HEK293T (cell line): ENCODE data around the gene TMEM184A.

Source experiments
- ARNT ChIP-seq: fragments of 450-650 bp; IDR thresholded peaks from 2 replicates; pipeline ENCODE4 v1.6.1; 2017; ENCODE audit warnings: mild to moderate bottlenecking
- BHLHE40 ChIP-seq: fragments of 450-650 bp; IDR thresholded peaks from 2 replicates; pipeline ENCODE4 v1.6.1; 2016; ENCODE audit warnings: mild to moderate bottlenecking, moderate library complexity, borderline replicate concordance
- ELF4 ChIP-seq: fragments of 450-650 bp; IDR thresholded peaks from 2 replicates; pipeline ENCODE4 v1.6.1; 2017; ENCODE audit warnings: antibody characterized with exemption
- FOXA1 ChIP-seq: fragments of 450-650 bp; IDR thresholded peaks from 2 replicates; pipeline ENCODE4 v1.6.1; 2016; ENCODE audit warnings: mild to moderate bottlenecking
- FOXK2 ChIP-seq: fragments of 450-650 bp; IDR thresholded peaks from 2 replicates; pipeline ENCODE4 v1.6.1; 2016; ENCODE audit warnings: mild to moderate bottlenecking
- FOXM1 ChIP-seq: fragments of 450-650 bp; IDR thresholded peaks from 2 replicates; pipeline ENCODE4 v1.6.1; 2017; ENCODE audit warnings: mild to moderate bottlenecking, borderline replicate concordance
- HDGF ChIP-seq: fragments of 450-650 bp; IDR thresholded peaks from 2 replicates; pipeline ENCODE4 v1.6.1; 2017; ENCODE audit warnings: antibody characterized with exemption, borderline replicate concordance
- L3MBTL2 ChIP-seq: fragments of 450-650 bp; conservative IDR thresholded peaks from 2 replicates; pipeline ENCODE4 v1.6.1; 2016; ENCODE audit warnings: mild to moderate bottlenecking
- LEF1 ChIP-seq: fragments of 450-650 bp; IDR thresholded peaks from 2 replicates; pipeline ENCODE4 v1.6.1; 2017; ENCODE audit warnings: mild to moderate bottlenecking, borderline replicate concordance
- PKNOX1 ChIP-seq: fragments of 450-650 bp; IDR thresholded peaks from 2 replicates; pipeline ENCODE4 v1.6.1; 2016
- SP1 ChIP-seq: fragments of 450-650 bp; IDR thresholded peaks from 2 replicates; pipeline ENCODE4 v1.6.1; 2017
- SUZ12 ChIP-seq: fragments of 450-650 bp; IDR thresholded peaks from 2 replicates; pipeline ENCODE4 v1.6.1; 2016; ENCODE audit warnings: mild to moderate bottlenecking
- ZNF384 ChIP-seq: fragments of 450-650 bp; IDR thresholded peaks from 2 replicates; pipeline ENCODE4 v1.6.1; 2016

- no peak for TF ChIP-seq ELF4
- TF ChIP-seq SUZ12: no peak
- TF ChIP-seq BHLHE40: no peak
- no peak for TF ChIP-seq SP1
- TF ChIP-seq HDGF: no peak
- TF ChIP-seq ARNT: no peak
- TF ChIP-seq FOXK2: no peak
- no peak for TF ChIP-seq ZNF384
- no peak for TF ChIP-seq L3MBTL2
- no peak for TF ChIP-seq PKNOX1
- TF ChIP-seq FOXA1: no peak
- TF ChIP-seq FOXM1: no peak
- TF ChIP-seq LEF1: no peak
These were observed 8.1 kb upstream of the TMEM184A start for GRCh38 chr7:1563981-1564602.
